ENCODE measurements around the gene GNAI2. TPM values are rescaled to one million over a fixed set of nuclear protein-coding genes. Genes with fewer than 3 reads are reported as not detected.

Gene GNAI2
- total RNA-seq (2022; extraction: Qiagen RNA extraction; ENCODE audit: low read depth): 31.9 to 44.2 TPM (median 43.1 TPM) in 5 replicates

DNA sequence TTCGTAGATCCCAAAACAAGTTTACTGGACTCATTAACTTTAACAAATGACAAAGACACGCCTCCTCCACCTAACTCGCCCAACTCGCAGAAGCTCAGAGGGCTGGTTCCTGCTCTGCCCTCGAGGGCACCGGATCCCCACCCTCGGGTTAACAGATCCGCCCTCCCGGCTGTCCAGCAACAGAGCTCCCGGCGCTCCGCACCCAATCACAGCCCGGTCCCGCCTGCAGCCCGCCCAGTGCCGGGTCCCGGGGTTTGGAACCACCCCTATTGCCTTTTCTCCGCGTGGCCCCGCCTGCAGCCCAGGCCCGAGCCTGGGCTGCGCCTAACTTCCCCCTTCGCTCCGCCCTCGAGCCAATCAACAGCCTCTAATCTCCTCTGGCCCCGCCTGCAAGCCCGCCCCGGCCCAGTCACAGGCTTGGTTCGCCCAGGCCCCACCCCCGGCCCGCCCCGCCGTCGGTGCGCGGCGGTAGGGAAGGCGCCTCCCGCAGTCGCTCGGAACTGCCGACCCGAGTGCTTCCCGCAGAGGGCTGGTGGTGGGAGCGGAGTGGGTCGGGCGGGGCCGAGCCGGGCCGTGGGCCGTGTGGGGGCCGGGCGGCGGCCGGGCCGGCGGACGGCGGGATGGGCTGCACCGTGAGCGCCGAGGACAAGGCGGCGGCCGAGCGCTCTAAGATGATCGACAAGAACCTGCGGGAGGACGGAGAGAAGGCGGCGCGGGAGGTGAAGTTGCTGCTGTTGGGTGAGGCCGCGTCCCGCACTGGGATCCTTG lies at the start of gene GNAI2:
TSS of gene GNAI2 (plus strand) at position 489 of the 768 bp plus-strand sequence. CDS start at position 621, 132 bp downstream.

DNA sequence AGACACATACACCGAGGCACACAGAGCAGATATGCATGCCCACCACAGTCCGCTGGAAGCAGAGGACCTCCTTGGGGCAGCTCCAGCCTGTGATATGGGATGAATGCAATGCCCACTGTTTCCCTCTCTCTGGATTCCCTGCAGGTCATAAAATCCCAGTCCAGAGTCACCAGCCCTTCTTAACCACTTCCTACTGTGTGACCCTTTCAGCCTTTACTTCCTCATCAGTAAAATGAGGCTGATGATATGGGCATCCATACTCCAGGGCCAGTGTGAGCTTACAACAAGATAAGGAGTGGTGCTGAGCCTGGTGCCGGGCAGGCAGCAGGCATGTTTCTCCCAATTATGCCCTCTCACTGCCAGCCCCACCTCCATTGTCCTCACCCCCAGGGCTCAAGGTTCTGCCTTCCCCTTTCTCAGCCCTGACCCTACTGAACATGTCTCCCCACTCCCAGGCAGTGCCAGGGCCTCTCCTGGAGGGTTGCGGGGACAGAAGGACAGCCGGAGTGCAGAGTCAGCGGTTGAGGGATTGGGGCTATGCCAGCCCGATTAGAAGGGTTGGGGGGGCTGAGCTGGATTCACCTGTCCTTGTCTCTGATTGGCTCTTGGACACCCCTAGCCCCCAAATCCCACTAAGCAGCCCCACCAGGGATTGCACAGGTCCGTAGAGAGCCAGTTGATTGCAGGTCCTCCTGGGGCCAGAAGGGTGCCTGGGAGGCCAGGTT lies 44.9 kb upstream of the GNAI2 start, which contains the start of gene GNAT1:
TSS of gene GNAT1 (plus strand) at position 675 of the 725 bp plus-strand sequence. CDS start 116 bp downstream, outside the sequence.

DNA sequence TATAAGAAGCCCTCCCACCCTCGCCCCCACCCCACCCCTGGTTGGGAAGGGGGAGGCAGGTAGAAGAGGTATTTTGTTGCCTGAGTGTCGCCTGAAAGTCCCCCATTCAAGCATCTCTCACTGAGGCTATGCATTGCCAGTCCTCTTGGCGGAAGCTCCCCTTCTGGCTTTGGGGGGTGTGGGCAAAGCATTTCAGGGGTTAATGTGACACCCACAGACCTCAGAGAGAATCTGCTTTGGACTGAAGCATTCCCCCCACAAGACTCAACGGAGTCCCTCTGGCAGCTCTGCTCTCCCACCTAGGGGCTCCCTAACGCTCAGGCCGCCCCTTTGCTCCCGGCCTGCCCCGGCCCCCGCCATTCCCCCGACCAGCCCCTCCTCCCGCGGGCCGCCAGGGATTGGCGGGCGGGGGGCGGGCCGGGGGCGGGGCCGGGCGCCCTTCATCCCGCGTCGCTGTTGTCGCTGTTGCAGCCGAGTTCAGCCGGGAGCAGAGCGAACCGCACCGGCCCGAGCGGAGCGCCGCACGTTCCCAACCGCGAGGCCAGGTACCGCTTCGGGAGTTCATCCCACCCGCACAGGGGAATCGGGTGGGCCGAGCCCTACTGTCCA lies 31.1 kb upstream of the GNAI2 start, which contains the start of gene SLC38A3:
TSS of gene SLC38A3 (plus strand) at position 468 of the 609 bp plus-strand sequence. CDS start 8,929 bp downstream, outside the sequence.

DNA sequence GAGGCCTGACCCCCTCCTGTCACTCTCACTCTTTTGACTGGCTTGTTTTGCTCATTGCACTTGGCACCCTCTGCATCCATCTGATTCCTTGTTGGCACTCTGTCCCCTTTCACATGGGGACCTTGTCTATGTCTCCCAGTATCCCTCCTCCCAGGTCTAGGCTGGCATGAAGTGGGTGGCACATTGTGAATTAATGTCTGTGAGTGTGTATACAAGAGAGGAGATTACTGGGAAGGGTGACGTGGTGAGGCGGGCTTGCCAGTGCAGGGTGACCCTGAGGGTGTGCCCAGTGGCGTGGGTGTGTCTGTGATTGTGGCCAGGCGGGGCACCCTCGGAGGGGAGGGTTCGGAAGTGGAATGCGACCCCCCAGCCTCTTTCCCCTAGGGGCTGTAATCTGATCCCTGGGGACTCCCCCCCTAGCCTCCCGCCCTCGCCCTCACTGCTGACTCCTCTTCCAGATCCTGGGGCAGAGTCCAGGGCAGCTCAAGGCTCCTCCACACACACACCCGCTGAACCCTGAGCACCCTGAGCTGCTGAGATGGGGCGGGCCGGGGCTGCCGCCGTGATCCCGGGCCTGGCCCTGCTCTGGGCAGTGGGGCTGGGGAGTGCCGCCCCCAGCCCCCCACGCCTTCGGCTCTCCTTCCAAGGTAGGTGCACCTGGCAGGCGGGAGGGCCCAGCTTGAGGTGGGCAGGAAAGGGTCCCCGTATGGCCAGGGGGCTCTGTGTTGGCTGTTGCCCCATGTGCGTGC lies 32.9 kb downstream of the GNAI2 start, which contains the start of gene SEMA3B:
TSS of gene SEMA3B (plus strand) at position 445 of the 749 bp plus-strand sequence. CDS start at position 539, 94 bp downstream.

DNA sequence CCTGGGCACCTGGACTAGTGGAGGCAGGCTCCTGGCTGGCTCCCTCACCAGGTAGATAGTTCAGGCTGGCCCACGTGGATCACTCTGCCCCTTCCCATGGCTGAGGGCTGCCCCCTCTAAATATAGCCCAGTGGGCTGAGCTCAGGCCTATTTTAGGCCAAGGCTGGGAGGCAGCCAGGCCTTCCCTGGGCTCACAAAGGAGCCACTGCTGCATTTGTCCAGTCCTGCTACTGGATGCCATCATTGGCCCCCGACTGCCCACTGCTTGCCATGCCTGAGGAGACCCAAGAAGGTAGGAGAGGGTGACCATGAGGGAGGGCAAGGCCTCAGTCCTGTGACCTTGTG lies 42.8 kb downstream of the GNAI2 start, which contains the start of gene LSMEM2:
TSS of gene LSMEM2 (plus strand) at position 208 of the 345 bp plus-strand sequence. CDS start at position 235, 27 bp downstream.

DNA sequence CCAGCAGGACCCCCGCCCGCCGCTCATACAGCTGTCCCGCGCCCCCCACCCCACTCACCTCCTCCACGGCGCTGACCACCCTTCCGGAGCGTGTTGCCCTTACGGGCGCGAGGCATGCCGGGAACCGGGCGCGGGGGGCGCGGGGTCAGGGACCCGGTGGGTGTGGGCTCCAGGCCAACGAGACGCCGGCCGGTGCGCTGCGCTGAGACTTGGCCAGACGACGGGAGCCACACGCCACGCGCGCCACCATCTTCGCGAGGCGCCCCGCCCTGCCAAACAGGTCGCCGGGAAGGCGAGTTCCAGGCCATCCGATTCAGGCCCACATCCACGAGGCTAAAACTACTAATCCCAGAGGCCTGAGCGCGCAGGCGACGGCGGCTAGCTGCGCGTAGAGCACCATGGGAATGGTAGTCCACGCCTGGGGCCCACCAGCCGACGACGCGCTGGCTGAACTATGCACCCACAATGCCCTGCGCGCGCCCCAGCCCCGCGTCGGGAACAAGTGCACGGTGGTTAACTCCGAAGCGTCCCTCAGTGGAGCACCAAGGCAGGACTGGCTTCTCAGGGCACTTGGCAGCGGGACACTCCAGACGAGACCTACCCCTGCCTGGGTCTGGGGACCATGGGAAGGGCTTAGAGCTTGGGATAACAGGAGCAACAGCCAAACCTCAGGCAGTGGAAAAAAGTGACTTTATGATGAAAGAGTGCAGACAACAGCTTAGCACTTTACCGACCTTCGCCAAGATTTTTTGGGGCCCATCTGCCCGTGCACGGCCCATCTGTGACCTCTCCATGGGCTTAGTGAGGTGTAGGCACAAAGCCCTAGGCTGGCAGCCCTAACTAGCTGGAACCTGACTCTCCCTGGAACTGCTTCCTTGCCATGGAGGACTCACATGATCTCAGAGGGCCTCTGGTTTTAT lies 56.4 kb downstream of the GNAI2 start, which contains the start of gene IFRD2:
TSS of gene IFRD2 (minus strand) at position 271 of the 920 bp plus-strand sequence. CDS start at position 116, 155 bp downstream.

DNA sequence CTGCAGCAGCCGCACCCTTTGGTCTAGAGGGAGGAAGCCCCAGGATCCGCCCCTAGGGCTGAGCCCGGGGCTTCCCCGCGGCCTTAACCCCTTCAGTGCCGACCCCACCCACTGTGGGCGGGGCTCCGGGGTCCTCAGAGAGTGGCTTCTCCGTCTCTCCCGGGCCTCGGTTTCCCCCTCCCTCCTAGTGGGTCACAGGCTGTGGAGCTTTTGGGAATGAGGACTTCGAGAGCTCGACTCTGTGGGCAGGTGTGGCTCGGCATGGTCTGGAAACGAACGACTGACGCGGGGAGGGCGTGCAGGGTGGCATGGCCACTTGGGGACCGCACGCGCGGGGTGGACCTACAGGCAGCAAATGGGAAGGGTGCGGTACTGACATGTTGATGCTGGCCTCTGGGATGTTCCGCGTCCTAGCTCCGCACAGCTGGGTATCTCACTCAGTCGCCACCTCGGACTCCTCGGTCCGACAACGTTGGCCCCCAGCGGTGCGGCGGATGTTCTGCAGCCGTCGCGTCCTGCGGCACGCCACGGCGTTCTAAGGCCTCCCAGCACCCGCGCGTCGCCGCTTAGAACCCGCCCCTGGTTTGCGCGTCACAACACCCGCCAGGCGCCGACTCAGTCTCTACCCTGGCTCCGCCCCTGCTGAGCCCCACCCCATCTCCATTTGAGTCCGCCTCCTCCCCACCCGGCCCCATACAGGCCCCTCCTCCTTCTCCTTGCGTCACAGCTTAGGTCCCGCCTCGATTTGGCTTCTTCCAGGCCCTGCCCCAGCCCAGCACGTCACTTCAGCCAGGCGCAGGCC lies 63.0 kb downstream of the GNAI2 start, which contains the start of the genes HYAL3 and NAA80:
TSS of gene HYAL3 (minus strand) at position 570 of the 802 bp plus-strand sequence. CDS start 3,803 bp downstream, outside the sequence.
TSS of gene NAA80 (minus strand) at position 570 of the 802 bp plus-strand sequence. CDS start 1,942 bp downstream, outside the sequence.

DNA sequence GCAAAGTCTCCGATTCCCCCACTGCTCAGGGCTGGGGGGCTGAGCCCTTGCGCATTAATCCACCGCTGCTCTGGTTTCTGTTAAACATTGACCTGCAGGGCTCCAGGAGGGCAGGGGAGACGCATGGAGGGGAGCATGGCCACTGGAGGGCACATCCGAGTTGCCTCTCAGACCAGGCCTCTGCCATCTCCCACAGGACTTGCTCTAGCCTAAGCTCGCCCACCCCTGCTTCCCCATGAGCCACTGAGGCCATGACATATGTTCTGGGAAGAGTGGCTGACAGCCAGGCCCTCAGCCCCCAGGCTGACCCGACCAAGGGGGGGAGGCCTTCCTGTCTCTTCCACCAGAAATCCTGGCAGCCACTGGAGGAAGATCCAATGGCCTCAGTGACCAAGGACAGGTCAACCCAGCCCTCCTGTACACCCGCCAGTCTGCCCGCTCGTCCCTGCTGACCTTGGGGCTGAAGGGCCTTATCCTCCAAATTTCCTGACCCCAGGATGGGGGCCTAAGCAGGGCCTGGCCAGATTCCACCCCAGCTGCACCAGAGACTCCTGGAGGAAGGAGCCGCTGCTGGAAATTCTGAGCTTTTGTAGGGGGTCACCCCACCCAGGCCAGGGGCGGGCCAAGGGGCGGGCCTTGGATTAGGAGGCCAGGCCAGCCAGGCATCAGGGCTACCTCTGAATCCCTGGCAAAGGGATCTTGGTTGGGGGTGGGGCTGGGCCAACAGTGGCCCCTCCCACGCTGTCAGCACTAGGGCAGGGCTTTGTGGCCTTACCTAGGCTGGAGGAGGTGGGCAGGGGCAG lies 67.2 kb downstream of the GNAI2 start, which contains the start of gene HYAL1:
TSS of gene HYAL1 (minus strand) at position 562 of the 803 bp plus-strand sequence. CDS start 618 bp downstream, outside the sequence.

Other genes starting within 250 kb of the GNAI2 start
- gene RBM5, start 147.3 kb upstream of the GNAI2 start, total RNA-seq (2022; extraction: Qiagen RNA extraction; ENCODE audit: low read depth): 29.4 to 36.2 TPM (median 32.1 TPM) in 5 replicates
- 6.6 to 12.1 TPM (median 10.9 TPM) in 5 replicates for gene SEMA3F, start 80.9 kb upstream of the GNAI2 start, total RNA-seq (2022; extraction: Qiagen RNA extraction; ENCODE audit: low read depth)
- gene GNAT1, start 44.6 kb upstream of the GNAI2 start, total RNA-seq (2022; extraction: Qiagen RNA extraction; ENCODE audit: low read depth): not detected in 5 replicates
- 0.05 to 0.32 TPM (median 0.10 TPM) in 3 of 5 replicates, not detected in the others for gene SLC38A3, start 30.9 kb upstream of the GNAI2 start, total RNA-seq (2022; extraction: Qiagen RNA extraction; ENCODE audit: low read depth)
- gene SEMA3B, start 32.9 kb downstream of the GNAI2 start, total RNA-seq (2022; extraction: Qiagen RNA extraction; ENCODE audit: low read depth): 5.2 to 10.2 TPM (median 6.5 TPM) in 5 replicates
- 0.13 TPM in 1 of 5 replicates, not detected in the others for gene LSMEM2, start 42.9 kb downstream of the GNAI2 start, total RNA-seq (2022; extraction: Qiagen RNA extraction; ENCODE audit: low read depth)
- 73.1 to 92.6 TPM (median 90.1 TPM) in 5 replicates for gene IFRD2, start 56.2 kb downstream of the GNAI2 start, total RNA-seq (2022; extraction: Qiagen RNA extraction; ENCODE audit: low read depth)
- gene HYAL3, start 63.2 kb downstream of the GNAI2 start, total RNA-seq (2022; extraction: Qiagen RNA extraction; ENCODE audit: low read depth): 5.4 to 9.6 TPM (median 7.6 TPM) in 5 replicates
- gene NAA80, start 63.2 kb downstream of the GNAI2 start, total RNA-seq (2022; extraction: Qiagen RNA extraction; ENCODE audit: low read depth): 3.4 to 6.7 TPM (median 5.9 TPM) in 5 replicates
- 0.27 to 0.50 TPM (median 0.45 TPM) in 5 replicates for gene HYAL1, start 67.4 kb downstream of the GNAI2 start, total RNA-seq (2022; extraction: Qiagen RNA extraction; ENCODE audit: low read depth)
- gene HYAL2, start 86.5 kb downstream of the GNAI2 start, total RNA-seq (2022; extraction: Qiagen RNA extraction; ENCODE audit: low read depth): 18.0 to 26.2 TPM (median 24.2 TPM) in 5 replicates
- gene TUSC2, start 92.0 kb downstream of the GNAI2 start, total RNA-seq (2022; extraction: Qiagen RNA extraction; ENCODE audit: low read depth): 23.2 to 42.9 TPM (median 38.6 TPM) in 5 replicates
- gene RASSF1, start 104.6 kb downstream of the GNAI2 start, total RNA-seq (2022; extraction: Qiagen RNA extraction; ENCODE audit: low read depth): 15.6 to 21.0 TPM (median 20.4 TPM) in 5 replicates
- gene ZMYND10, start 109.5 kb downstream of the GNAI2 start, total RNA-seq (2022; extraction: Qiagen RNA extraction; ENCODE audit: low read depth): 0.87 to 1.4 TPM (median 1.1 TPM) in 5 replicates
- gene NPRL2, start 114.6 kb downstream of the GNAI2 start, total RNA-seq (2022; extraction: Qiagen RNA extraction; ENCODE audit: low read depth): 10.9 to 13.8 TPM (median 11.9 TPM) in 5 replicates
- gene CYB561D2, start 114.7 kb downstream of the GNAI2 start, total RNA-seq (2022; extraction: Qiagen RNA extraction; ENCODE audit: low read depth): 14.3 to 23.8 TPM (median 20.5 TPM) in 5 replicates
- 34.2 to 49.4 TPM (median 44.2 TPM) in 5 replicates for gene TMEM115, start 123.3 kb downstream of the GNAI2 start, total RNA-seq (2022; extraction: Qiagen RNA extraction; ENCODE audit: low read depth)

Data from A549 treated with RU486 at 1 μM for 4 hours (cell line).